Vagina (tissue), 2 donors: ENCODE measurements around the gene DNAAF5.

ENCODE experiments used
- POLR2AphosphoS5 ChIP-seq, 2 donors: sonication (generic); formaldehyde crosslinking; IDR thresholded peaks; one replicate each; pipeline ENCODE4 v1.9.0; 2017; ENCODE audit warnings: antibody characterized with exemption in 2 of 2, mild to moderate bottlenecking in 2 of 2, low read depth in 1 of 2; ENCODE audit not compliant: insufficient read depth in 1 of 2
- TF ChIP-seq, protein P1 (sequence below), 3 experiments: fragments of 450-650 bp in 2 of 3; fragments of 200-600 bp in 1 of 3; sonication (generic) in 1 of 3; IDR thresholded peaks; one replicate each; pipeline ENCODE4 v1.5.1; 2017 to 2019; ENCODE audit warnings: antibody characterized with exemption in 3 of 3, mild to moderate bottlenecking in 2 of 3, moderate library complexity in 2 of 3

GRCh38 chr7:794671-795329 is 68.3 kb downstream of the DNAAF5 start:
- TF ChIP-seq, protein P1, sequence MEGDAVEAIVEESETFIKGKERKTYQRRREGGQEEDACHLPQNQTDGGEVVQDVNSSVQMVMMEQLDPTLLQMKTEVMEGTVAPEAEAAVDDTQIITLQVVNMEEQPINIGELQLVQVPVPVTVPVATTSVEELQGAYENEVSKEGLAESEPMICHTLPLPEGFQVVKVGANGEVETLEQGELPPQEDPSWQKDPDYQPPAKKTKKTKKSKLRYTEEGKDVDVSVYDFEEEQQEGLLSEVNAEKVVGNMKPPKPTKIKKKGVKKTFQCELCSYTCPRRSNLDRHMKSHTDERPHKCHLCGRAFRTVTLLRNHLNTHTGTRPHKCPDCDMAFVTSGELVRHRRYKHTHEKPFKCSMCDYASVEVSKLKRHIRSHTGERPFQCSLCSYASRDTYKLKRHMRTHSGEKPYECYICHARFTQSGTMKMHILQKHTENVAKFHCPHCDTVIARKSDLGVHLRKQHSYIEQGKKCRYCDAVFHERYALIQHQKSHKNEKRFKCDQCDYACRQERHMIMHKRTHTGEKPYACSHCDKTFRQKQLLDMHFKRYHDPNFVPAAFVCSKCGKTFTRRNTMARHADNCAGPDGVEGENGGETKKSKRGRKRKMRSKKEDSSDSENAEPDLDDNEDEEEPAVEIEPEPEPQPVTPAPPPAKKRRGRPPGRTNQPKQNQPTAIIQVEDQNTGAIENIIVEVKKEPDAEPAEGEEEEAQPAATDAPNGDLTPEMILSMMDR (IDR thresholded peaks at IDR 0.05) = no peak
- no peak for TF ChIP-seq POLR2AphosphoS5 (IDR thresholded peaks at IDR 0.05; ENCODE audit: insufficient read depth in 1 of 2, low read depth in 1 of 2)
